B cell (primary cell): ENCODE measurements around the gene HOXA10. TPM values are rescaled to one million over a fixed set of nuclear protein-coding genes. Genes with fewer than 3 reads are reported as not detected.
A peak's percentile ranks its signal among the peaks of the same experiment; 100 is the strongest.

ENCODE experiments used
- ATAC-seq: fragments of 200-7000 bp; cut with Tn5 transposase; one replicate; pipeline ENCODE4 v1.10.0; 2021; ENCODE audit warnings: low read depth, mild to moderate bottlenecking, moderate number of reproducible peaks, moderate library complexity
- CTCF ChIA-PET: fragments of 350-600 bp; sonication (Branson Sonifier 250); formaldehyde crosslinking; loops from one replicate; lab custom pipeline; 2021; ENCODE audit warnings: antibody characterized with exemption, inconsistent platforms; lab: Charles Lee
- POLR2A ChIA-PET: fragments of 350-600 bp; sonication (Branson Sonifier 250); formaldehyde crosslinking; loops from one replicate; lab custom pipeline; 2021; ENCODE audit warnings: antibody characterized with exemption; lab: Charles Lee
- DNase-seq: peaks from one replicate; pipeline ENCODE4 v3.0.0; 2013
- H2AFZ ChIP-seq: 2 replicates; pipeline ENCODE4 v1.6.1; 2012; ENCODE audit warnings: mild to moderate bottlenecking, low read depth, low read length; ENCODE audit not compliant: insufficient read depth, poor library complexity, severe bottlenecking
- H3K27ac ChIP-seq, 2 donors: 1 replicate in 1 of 2; 2 replicates in 1 of 2; pipeline ENCODE4 v1.5.1; 2012 to 2013; ENCODE audit warnings: low read length in 2 of 2, mild to moderate bottlenecking in 2 of 2, moderate library complexity in 1 of 2
- H3K27me3 ChIP-seq, 4 experiments: fragments of 200-600 bp in 1 of 4; sonication (generic) in 1 of 4; replicated peaks in 1 of 4; 1 replicate in 2 of 4; 2 replicates in 2 of 4; pipeline versions ENCODE4 v1.6.1 to v1.7.0; 2013 to 2016; ENCODE audit warnings: low read length in 3 of 4, mild to moderate bottlenecking in 2 of 4, mixed read lengths in 1 of 4, moderate library complexity in 1 of 4; ENCODE audit not compliant: insufficient read depth in 4 of 4, control insufficient read depth in 3 of 4; ENCODE audit errors: control extremely low read depth in 1 of 4
- H3K36me3 ChIP-seq, 2 experiments: replicated peaks in 1 of 2; 1 replicate in 1 of 2; 2 replicates in 1 of 2; pipeline versions ENCODE4 v1.6.1 to v1.7.1; 2013; ENCODE audit warnings: low read length in 1 of 2; ENCODE audit not compliant: insufficient read depth in 2 of 2, control insufficient read depth in 1 of 2; ENCODE audit errors: control extremely low read depth in 1 of 2, extremely low read depth in 1 of 2
- H3K4me1 ChIP-seq, 2 donors: fragments of 200-600 bp in 1 of 2; sonication (generic) in 1 of 2; 1 replicate in 1 of 2; 2 replicates in 1 of 2; pipeline versions ENCODE4 v1.5.1 to v1.6.1; 2013 to 2017; ENCODE audit warnings: low read length in 2 of 2; ENCODE audit not compliant: control insufficient read depth in 2 of 2, insufficient read depth in 2 of 2
- H3K4me2 ChIP-seq: replicated peaks from 2 replicates; pipeline ENCODE3; 2012; ENCODE audit warnings: mild to moderate bottlenecking, low read depth, low read length; ENCODE audit not compliant: poor library complexity, severe bottlenecking
- H3K4me3 ChIP-seq, 5 experiments: fragments of 200-600 bp in 1 of 5; sonication (generic) in 1 of 5; 1 replicate in 3 of 5; 2 replicates in 2 of 5; pipeline versions ENCODE4 v1.5.1 to v1.7.0; 2011 to 2016; ENCODE audit warnings: low read length in 4 of 5, mild to moderate bottlenecking in 4 of 5, low read depth in 2 of 5, control low read depth in 1 of 5, moderate library complexity in 1 of 5; ENCODE audit not compliant: insufficient read depth in 1 of 5; ENCODE audit errors: control extremely low read depth in 1 of 5, extremely low read depth in 1 of 5
- H3K79me2 ChIP-seq: fragments of 200-600 bp; sonication (generic); one replicate; pipeline ENCODE4 v1.6.0; 2016; ENCODE audit warnings: low read length; ENCODE audit not compliant: control insufficient read depth, insufficient read depth
- H3K9ac ChIP-seq: fragments of 200-600 bp; sonication (generic); 2 replicates; pipeline ENCODE4 v1.6.1; 2017; ENCODE audit warnings: mild to moderate bottlenecking, low read length, moderate library complexity
- H3K9me3 ChIP-seq, 3 donors: one replicate each; pipeline versions ENCODE4 v1.6.1 to v1.7.1; 2013; ENCODE audit warnings: low read length in 2 of 3; ENCODE audit not compliant: control insufficient read depth in 2 of 3, insufficient read depth in 1 of 3; ENCODE audit errors: control extremely low read depth in 1 of 3
- H4K20me1 ChIP-seq: 2 replicates; pipeline ENCODE4 v1.6.0; 2012; ENCODE audit warnings: mild to moderate bottlenecking, low read length; ENCODE audit not compliant: insufficient read depth, control insufficient read depth, poor library complexity, severe bottlenecking
- H3K27ac Mint-ChIP-seq: one replicate; pipeline ENCODE4 v1.8.0; 2021; ENCODE audit warnings: mixed read lengths
- H3K27me3 Mint-ChIP-seq: one replicate; pipeline ENCODE4 v1.8.0; 2021; ENCODE audit warnings: mixed read lengths
- H3K4me1 Mint-ChIP-seq: one replicate; pipeline ENCODE4 v1.8.0; 2021; ENCODE audit warnings: mixed read lengths
- H3K4me3 Mint-ChIP-seq: one replicate; pipeline ENCODE4 v1.8.0; 2021; ENCODE audit warnings: mixed read lengths
- H3K9me3 Mint-ChIP-seq: one replicate; pipeline ENCODE4 v1.8.0; 2022; ENCODE audit warnings: mixed read lengths; ENCODE audit not compliant: insufficient read depth
- EZH2 ChIP-seq: IDR thresholded peaks from 2 replicates; pipeline ENCODE4 v1.6.1; 2012; ENCODE audit warnings: borderline replicate concordance, low read depth, mild to moderate bottlenecking, moderate library complexity, low read length; ENCODE audit not compliant: insufficient read depth, poor library complexity, severe bottlenecking
- WGBS: methylation state at CpG from one replicate; pipeline ENCODE4 v1.1.5; 2013; ENCODE audit warnings: missing lambda C conversion rate; ENCODE audit not compliant: insufficient coverage; 5-methylcytosine and 5-hydroxymethylcytosine counted together
- intact Hi-C: fragments of 100-400 bp; cut with micrococcal nuclease; formaldehyde crosslinking; loops from one replicate; pipeline ENCODE4 v1.10.0; 2022
- polyA plus RNA-seq: library from polyadenylated mRNA; depleted of rRNA; stranded (reverse); fragments of >200 nt; gene quantifications from 2 replicates; pipeline ENCODE4 v1.2.3, GENCODE V29; 2012
- total RNA-seq, 2 donors: library from RNA; stranded (reverse); fragments of 120-200 nt in 1 of 2; gene quantifications; 1 replicate in 1 of 2; 2 replicates in 1 of 2; pipeline versions ENCODE4 v1.2.3 to v1.2.4, GENCODE V29; 2013 to 2022
- TF ChIP-seq, protein P1 (sequence below): fragments of 200-600 bp; IDR thresholded peaks from one replicate; pipeline ENCODE4 v1.8.0; 2022; ENCODE audit warnings: antibody characterized with exemption, mild to moderate bottlenecking

The HOXA10 gene
- total and polyA plus RNA-seq, 2 donors (not counting 1 experiment from before 2014, with no cell fraction given), result not detected

DNA sequence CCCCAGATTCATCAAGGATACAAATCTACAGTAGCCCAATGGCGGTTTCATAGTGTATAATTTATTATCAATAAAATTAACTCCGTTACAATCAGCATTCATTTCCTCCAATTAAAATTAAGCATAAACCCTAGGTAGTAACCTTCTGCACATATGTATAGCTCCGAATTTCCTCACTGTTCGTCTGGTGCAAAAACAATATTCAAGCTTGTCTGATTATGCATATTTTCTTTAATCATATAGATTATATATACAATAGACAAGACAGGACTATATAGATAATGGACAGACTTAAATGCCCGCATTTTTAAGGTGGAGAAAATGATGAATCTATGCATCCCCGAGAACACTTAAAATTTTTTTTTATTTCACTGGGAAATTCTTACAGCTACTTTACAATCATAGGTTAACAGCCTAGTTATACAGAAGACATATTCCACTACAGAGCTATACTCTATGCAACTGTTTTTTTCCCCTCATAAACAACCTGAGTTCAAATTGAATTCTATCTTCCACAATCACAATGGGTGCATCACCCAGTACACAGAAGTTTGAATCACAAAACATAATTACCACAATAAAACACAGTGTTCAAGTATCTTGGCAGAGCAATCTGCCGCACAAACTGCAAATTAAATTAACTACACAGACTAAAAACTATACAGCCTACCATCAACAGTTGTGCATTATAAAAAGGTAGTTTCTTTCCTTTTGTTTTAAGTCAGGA, 11.4 kb downstream of the HOXA10 start:
- Mint-ChIP-seq H3K27ac (no peak overlapping the region), H3K9me3 (no peaks in the 10 kb centered on the region), H3K4me1 (peaks cover 33% of the 10 kb centered on the region), H3K4me3 (no peak overlapping the region), H3K27me3 (peaks cover 69% of the 10 kb centered on the region)
- Histone ChIP-seq H3K4me3 (no peak overlapping the region), H2AFZ (no peak overlapping the region), H3K27me3 (peaks cover 0 to 89% (median 73%) of the 10 kb centered on the region in 4 experiments), H3K9ac (no peak overlapping the region), H3K27ac (no peak overlapping the region), H3K36me3 (no peaks in the 10 kb centered on the region), H3K79me2 (no peaks in the 10 kb centered on the region), H3K4me1 (peaks cover 53 to 61% of the 10 kb centered on the region in 2 donors), H3K9me3 (peaks cover 0 to 73% (median 12%) of the 10 kb centered on the region in 3 donors), H4K20me1 (peaks cover 4% of the 10 kb centered on the region), H3K4me2 (no peak overlapping the region)
- no peak for ATAC-seq
- intact Hi-C loops, result loop anchor here (5.0 to 10.0 kb wide), 3 partner anchors 888 to 1085 kb away; no protein-coding TSS in a partner anchor
- ChIA-PET POLR2A (no interaction called here), CTCF (interaction anchor here (0.6 to 4.0 kb wide), 22 partner anchors 13 to 1311 kb away, joined by 3 to 122 read pairs (median 4); partner anchors contain the start of genes HOXA3, HOXA5 and HOXA6)
- peak; percentile 11 for DNase-seq
- no CpG with 5 or more reads among the region's 7 CpGs for WGBS
- TF ChIP-seq, protein P1, sequence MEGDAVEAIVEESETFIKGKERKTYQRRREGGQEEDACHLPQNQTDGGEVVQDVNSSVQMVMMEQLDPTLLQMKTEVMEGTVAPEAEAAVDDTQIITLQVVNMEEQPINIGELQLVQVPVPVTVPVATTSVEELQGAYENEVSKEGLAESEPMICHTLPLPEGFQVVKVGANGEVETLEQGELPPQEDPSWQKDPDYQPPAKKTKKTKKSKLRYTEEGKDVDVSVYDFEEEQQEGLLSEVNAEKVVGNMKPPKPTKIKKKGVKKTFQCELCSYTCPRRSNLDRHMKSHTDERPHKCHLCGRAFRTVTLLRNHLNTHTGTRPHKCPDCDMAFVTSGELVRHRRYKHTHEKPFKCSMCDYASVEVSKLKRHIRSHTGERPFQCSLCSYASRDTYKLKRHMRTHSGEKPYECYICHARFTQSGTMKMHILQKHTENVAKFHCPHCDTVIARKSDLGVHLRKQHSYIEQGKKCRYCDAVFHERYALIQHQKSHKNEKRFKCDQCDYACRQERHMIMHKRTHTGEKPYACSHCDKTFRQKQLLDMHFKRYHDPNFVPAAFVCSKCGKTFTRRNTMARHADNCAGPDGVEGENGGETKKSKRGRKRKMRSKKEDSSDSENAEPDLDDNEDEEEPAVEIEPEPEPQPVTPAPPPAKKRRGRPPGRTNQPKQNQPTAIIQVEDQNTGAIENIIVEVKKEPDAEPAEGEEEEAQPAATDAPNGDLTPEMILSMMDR, result no peak
- no peak for TF ChIP-seq EZH2
